Fibroblast of villous mesenchyme (primary cell): ENCODE results near the gene DCUN1D5. TPM values are rescaled to one million over a fixed set of nuclear protein-coding genes. Genes with fewer than 3 reads are reported as not detected.

Source experiments
- DNase-seq: peaks from one replicate; pipeline ENCODE4 v3.0.0-alpha.2; 2010; ENCODE audit warnings: low read depth
- H3K4me3 ChIP-seq: 2 replicates; pipeline ENCODE4 v1.5.1; 2011; ENCODE audit warnings: low read depth, mild to moderate bottlenecking, low read length
- total RNA-seq: library from RNA; depleted of rRNA; stranded (reverse); fragments of >200 nt; gene quantifications from 2 replicates; pipeline ENCODE4 v1.2.3, GENCODE V29; 2012
- TF ChIP-seq, protein P1 (sequence below): IDR thresholded peaks from 2 replicates; pipeline ENCODE4 v1.5.1; 2012; ENCODE audit warnings: low read depth, mild to moderate bottlenecking, low read length; ENCODE audit not compliant: insufficient read depth

DCUN1D5 gene
- total RNA-seq, 1 donor = 63.5 TPM

DNA sequence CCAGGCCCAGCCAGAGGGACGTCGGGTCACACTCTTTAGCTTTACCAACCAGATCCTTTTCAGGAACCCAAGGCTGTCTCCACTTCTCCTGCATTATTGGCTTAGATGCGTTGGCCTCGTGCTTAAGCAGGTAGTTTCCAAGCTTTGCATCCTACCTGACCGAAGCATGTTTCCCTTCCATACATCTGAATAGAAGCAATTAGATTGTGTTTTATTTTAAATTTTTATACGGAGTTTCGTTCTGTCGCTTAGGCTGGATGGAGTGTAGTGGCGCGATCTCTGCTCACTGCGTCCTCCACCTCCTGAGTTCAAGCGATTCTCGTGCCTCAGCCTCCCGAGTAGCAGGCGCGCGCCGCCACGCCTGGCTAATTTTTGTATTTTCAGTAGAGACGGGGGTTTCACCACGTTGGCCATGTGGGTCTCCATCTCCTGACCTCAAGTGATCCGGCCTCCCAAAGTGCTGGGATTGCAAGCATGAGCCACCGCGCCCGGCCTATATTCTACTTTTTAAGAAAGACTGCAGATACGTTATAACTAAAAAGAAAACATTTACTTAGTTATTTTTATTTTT is 17.9 kb upstream of the DCUN1D5 start:
- TF ChIP-seq, protein P1, sequence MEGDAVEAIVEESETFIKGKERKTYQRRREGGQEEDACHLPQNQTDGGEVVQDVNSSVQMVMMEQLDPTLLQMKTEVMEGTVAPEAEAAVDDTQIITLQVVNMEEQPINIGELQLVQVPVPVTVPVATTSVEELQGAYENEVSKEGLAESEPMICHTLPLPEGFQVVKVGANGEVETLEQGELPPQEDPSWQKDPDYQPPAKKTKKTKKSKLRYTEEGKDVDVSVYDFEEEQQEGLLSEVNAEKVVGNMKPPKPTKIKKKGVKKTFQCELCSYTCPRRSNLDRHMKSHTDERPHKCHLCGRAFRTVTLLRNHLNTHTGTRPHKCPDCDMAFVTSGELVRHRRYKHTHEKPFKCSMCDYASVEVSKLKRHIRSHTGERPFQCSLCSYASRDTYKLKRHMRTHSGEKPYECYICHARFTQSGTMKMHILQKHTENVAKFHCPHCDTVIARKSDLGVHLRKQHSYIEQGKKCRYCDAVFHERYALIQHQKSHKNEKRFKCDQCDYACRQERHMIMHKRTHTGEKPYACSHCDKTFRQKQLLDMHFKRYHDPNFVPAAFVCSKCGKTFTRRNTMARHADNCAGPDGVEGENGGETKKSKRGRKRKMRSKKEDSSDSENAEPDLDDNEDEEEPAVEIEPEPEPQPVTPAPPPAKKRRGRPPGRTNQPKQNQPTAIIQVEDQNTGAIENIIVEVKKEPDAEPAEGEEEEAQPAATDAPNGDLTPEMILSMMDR = no peak
- peak overlapping the region; percentile 74 for H3K4me3 ChIP-seq
- DNase-seq = no peak

DNA sequence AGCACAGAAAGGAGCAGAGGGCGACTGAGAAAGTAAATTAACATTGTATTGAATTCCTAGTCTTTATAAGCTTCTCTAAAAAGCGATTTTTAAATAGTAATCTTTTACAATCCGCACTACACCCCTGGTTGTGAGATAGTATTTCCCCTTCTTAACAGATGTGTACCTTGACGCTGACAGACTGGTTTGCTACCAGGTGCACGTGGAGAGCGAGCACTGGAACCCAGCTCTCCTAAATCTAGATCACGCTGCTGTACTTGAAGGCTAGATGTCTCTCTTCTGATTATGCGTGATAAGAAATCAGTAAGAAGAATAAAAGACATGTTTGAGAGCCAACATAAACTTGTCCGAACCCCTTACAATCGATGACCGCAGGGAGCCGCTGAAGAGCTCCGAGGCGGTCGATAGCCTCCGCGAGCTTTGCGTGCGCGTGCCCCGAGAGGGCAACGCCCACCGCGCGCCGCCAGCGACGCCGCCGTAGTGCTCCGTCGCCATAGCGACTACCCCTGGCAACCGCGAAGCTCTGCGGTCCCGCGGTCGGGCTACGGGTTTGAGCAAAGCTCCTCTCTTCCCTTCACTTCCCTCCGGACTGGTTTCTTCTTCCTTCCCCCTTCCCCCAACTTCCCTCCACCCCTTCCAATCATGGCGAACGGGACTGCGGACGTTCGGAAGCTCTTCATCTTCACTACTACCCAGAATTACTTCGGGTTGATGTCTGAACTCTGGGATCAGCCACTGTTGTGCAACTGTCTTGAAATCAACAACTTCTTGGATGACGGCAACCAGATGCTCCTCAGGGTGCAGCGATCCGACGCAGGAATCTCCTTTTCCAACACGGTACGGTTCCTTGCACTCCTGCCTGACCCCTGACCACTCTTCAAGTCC is 17.2 kb upstream of the DCUN1D5 start, which contains the start of gene DYNC2H1:
TSS of gene DYNC2H1 (plus strand) at position 494 of the 885 bp plus-strand sequence. CDS start at position 643, 149 bp downstream.
- TF ChIP-seq, protein P1 = peak; percentile 58
- peak; percentile 93 for DNase-seq
- peak within 1 kb of the TSS; percentile 74 for H3K4me3 ChIP-seq

DNA sequence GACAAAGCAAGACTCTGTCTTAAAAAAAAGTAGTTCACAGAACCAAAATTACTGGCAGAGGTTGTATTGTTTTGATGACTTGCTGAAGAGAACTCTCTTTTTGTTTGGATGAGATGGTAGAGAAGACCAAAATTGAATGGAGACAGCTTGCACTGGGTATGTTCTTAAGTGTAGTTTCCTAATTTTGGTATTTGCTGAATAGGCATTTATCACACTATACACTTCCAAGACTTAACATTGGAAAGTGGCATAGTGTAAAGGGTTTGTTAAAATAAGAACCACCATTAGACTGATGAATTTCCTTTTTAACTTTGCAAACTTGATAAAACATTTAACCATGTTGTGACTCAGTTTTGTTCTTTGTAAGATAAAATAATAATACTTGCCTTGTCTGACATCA is 5.3 kb upstream of the DCUN1D5 start:
- H3K4me3 ChIP-seq = no peak overlapping the region
- DNase-seq = no peak
- TF ChIP-seq, protein P1 = no peak

DNA sequence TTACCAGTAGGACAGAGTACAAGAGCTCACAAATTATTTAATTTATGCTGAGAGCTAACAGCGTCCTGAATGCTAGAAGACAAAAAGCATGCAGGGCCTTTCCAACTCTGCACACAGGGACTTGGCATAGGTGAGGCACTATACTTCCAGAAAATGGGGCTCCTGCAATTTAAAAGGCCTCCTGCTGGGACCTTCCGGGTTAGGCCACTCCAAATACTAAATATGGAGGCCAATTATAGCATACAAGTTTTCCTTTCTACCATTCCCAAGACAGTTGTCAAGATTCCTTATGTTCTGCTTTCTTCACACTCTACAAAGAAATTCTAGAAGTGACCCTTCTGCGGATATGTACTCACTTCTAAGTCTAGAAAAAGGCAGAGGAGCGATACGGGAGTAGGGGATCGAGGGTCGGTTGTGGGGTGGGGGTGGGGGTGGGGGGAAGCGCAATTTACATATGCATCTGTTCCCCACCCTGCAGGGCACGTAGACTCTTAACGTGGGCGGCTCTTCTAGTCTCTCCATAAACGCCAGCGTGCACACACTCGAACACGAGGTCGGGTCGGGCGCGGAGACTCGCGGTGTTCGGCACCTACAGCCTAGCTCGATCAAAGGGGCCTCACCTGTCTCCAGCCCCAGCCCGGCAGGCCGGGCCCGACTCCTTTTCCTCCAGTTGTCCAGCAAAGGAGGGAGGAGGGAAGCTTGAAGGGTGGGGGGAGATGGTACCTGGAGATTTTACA is 728 bp downstream of the DCUN1D5 start:
- peak; percentile 51 for DNase-seq
- H3K4me3 ChIP-seq = peak overlapping the region; percentile 96
- TF ChIP-seq, protein P1 = no peak

DNA sequence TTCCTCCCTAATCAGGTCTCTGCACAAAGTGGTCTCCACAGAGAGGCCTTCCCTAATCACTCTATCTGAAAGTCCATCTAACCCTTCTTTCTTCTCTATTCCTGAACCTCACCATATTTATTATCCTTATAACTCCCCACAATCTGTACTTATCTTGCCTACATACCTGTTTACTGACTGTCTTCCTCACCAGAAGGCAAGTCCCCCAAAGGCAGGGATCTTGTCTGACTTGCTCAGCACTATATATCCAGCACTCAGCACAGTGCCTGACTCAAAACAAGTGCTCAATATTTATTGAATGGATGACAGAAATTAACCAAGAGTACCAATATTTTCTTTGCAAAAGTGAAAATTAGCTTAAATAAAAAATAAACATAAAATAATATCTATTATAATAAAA is 5.5 kb downstream of the DCUN1D5 start:
- DNase-seq = peak; percentile 8
- TF ChIP-seq, protein P1 = no peak
- no peak overlapping the region for H3K4me3 ChIP-seq

DNA sequence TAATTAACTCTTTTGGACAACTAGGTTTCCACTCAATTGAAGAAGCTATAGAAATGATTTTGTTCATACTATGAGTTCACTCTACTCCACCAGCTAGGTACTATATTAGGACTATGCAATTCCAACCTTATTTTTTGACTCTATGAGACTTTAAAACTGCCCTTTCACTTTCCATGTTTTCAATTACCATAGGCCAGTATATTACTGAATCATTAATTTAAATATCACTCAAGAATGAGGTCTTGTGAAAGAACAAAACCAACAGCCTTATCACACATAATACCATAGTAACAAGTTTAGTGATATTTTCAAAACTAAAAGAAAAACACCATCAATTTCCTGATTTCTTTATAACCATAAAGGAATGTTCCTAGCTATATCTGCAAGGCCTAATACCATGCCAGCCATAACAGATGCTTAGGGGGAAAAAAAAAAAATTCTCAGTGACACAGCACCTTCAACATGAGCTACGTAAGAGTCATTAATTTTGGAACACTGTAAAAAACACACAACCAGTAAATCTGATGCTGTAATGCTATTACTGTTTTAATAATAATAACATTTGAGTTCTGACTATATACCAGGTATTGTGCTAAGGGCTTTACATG is 6.1 kb downstream of the DCUN1D5 start:
- TF ChIP-seq, protein P1 = no peak
- peak; percentile 58 for DNase-seq
- H3K4me3 ChIP-seq = no peak overlapping the region
